Central memory CD8-positive, alpha-beta T cell (primary cell): Measurements from ENCODE around the gene ANKS1A.
"Not testable (repeated sequence)": the region's sequence is repeated elsewhere in the genome, so short reads cannot be mapped to it uniquely, and the experiment has no call there.

Source experiments
- ATAC-seq: fragments of 150-1000 bp; cut with Tn5 transposase; replicated peaks from 2 replicates; pipeline ENCODE4 v1.10.0; 2022; ENCODE audit warnings: mild to moderate bottlenecking, moderate FRiP score, moderate number of reproducible peaks; ENCODE audit not compliant: poor library complexity, severe bottlenecking; ENCODE audit errors: extremely low read depth
- DNase-seq, 2 donors: peaks; one replicate each; pipeline ENCODE4 v3.0.0; 2021; ENCODE audit warnings: low spot score in 2 of 2
- H3K27ac Mint-ChIP-seq: one replicate; pipeline ENCODE4 v1.8.0; 2022; ENCODE audit warnings: low read depth, mild to moderate bottlenecking, moderate library complexity, mixed read lengths
- H3K27me3 Mint-ChIP-seq: one replicate; pipeline ENCODE4 v1.8.0; 2022; ENCODE audit warnings: mixed read lengths
- H3K36me3 Mint-ChIP-seq: one replicate; pipeline ENCODE4 v1.8.0; 2022; ENCODE audit warnings: mild to moderate bottlenecking, moderate library complexity, mixed read lengths; ENCODE audit not compliant: insufficient read depth
- H3K4me1 Mint-ChIP-seq: one replicate; pipeline ENCODE4 v1.8.0; 2022; ENCODE audit warnings: mixed read lengths
- H3K4me3 Mint-ChIP-seq: one replicate; pipeline ENCODE4 v1.8.0; 2022; ENCODE audit warnings: mild to moderate bottlenecking, moderate library complexity, mixed read lengths
- H3K9me3 Mint-ChIP-seq: one replicate; pipeline ENCODE4 v1.8.0; 2022; ENCODE audit warnings: mixed read lengths

Gene ANKS1A

DNA sequence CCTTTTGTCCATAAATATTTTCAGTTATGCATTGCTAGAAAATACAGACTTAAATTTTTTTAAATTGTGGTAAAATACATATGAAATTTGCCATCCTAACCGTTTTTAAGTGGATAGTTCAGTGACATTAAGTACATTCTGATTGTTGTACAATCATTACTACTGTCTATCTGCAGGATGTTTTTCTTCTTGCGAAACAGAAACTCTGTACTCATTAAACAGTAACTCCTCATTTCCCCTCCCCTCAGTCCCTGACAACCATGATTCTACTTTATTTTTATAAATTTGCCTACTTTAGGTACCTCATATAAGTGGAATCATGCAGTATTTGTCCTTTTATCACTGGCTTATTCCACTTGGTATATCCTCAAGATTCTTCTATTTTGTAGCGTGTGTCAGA lies 22.5 kb upstream of the ANKS1A start:
- no peak overlapping the region for H3K4me3 Mint-ChIP-seq
- DNase-seq (no peak), ATAC-seq (no peak)
- no peak overlapping the region for H3K27ac Mint-ChIP-seq
- H3K4me1 Mint-ChIP-seq = no peaks in the 10 kb centered on the region
- H3K9me3 Mint-ChIP-seq = no peaks in the 10 kb centered on the region
- peaks cover 29% of the 10 kb centered on the region for H3K36me3 Mint-ChIP-seq
- H3K27me3 Mint-ChIP-seq = no peaks in the 10 kb centered on the region

DNA sequence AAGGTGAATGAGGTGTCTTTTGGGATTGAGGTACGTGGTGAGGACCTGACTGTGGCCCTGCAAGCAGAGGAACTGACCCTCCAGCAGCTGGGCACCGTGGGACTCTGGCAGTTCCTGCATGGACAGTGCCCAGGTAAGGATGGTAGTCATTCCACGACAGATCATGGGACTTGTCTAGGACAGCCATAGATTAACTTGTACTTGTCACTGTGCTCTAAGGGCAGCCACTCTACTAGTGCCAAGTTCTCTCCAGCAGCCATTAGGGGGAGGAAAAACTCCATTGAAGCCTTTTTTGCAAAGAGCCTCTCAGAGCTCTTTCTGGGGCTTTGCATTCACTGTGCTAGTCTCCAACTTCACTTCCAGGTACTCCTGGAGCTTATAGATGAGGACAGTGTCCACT lies 21.6 kb upstream of the ANKS1A start:
- no peaks in the 10 kb centered on the region for H3K27me3 Mint-ChIP-seq
- no peaks in the 10 kb centered on the region for H3K9me3 Mint-ChIP-seq
- H3K36me3 Mint-ChIP-seq = peaks cover 31% of the 10 kb centered on the region
- no peaks in the 10 kb centered on the region for H3K4me1 Mint-ChIP-seq
- no peak overlapping the region for H3K27ac Mint-ChIP-seq
- no peak overlapping the region for H3K4me3 Mint-ChIP-seq
- ATAC-seq (no peak), DNase-seq (no peak)

DNA sequence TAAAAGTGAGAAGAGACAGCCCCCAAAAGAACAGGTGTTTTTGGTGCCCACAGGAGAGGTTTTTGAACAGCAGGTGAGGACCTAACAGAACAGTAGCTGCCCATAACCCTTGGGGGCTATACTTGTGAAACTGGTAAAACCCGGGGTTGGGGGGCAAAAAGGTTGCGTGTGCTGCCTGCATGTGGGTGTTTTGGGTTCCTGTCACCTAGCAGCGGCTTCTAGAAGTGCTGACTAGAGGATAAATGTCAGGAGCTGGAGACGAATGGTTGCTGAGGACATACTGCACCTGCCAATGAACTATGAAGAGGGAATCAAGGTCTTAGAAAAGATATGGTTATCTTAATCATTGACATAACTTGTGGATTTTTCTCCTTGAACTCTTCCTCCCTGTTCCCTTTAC lies 17.2 kb upstream of the ANKS1A start:
- no peak for ATAC-seq

DNA sequence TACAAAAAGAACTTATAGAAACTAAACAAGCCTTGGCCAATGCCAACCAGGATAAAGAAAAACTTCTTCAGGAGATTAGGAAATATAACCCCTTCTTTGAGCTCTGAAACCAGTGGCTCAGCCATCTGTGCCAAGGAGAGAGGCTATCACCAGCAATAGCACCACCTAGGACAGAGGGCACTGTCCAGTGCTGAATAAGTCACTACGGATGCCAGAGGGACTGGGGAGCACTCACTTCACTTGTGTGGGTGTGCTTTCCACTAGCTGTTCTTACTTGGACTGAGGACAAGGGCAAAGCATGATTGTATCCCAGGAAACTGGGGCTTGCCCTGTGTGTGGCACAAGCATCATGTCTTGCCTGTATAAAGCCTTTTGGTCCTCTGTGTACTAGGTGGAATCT lies 16.7 kb upstream of the ANKS1A start:
- Mint-ChIP-seq H3K4me1 (peaks cover 5% of the 10 kb centered on the region), H3K4me3 (no peak overlapping the region), H3K9me3 (no peaks in the 10 kb centered on the region), H3K27me3 (no peaks in the 10 kb centered on the region), H3K36me3 (peaks cover 34% of the 10 kb centered on the region), H3K27ac (no peak overlapping the region)
- ATAC-seq (no peak), DNase-seq (no peak)

More for the DNA sequence above, 17.2 kb upstream of the ANKS1A start:
- peaks cover 5% of the 10 kb centered on the region for H3K4me1 Mint-ChIP-seq
- H3K36me3 Mint-ChIP-seq = peaks cover 31% of the 10 kb centered on the region
- no peak overlapping the region for H3K27ac Mint-ChIP-seq
- H3K27me3 Mint-ChIP-seq = no peaks in the 10 kb centered on the region
- no peaks in the 10 kb centered on the region for H3K9me3 Mint-ChIP-seq
- H3K4me3 Mint-ChIP-seq = no peak overlapping the region
- DNase-seq = no peak

DNA sequence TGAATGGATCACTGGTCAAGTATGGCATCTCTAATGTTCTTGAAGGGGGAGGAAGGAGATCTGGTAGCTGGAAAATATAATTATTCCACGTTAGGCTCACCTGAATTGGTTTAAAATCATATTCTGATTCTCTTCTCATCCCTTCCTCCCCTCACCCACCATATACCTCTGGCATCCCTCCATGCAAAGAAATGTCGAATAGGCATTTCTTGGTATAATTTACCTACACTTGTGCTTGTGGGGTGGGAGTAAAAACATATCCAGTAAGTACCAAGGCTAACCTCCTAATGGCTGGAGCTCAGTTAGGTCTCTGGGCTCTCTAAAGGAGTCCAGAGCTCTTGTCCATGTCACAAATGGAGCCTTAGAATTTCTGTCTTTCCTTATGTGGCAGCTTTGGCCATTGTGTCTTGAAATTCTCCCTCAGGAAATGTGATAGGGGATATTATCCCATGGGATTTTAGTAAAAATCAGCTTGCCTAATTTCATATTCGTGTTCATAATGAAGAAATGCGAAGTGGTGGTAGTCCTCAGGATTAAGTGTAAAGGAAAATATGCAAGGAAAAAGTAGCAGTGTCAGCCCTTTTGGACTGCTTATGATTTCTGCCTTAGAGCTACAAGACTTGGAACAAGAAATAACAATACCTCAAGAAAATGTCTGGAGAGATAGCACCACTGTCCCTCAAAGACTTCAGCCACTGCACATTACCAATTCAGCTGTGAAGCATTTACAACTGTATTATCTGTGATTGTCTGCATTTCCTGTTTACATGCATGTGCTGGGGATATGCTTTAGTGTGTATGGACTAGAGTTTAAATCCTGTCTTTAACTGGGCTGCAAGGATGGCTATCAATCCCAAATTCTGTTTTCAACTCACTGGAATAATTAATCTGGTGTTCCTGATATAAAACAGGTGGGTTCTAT lies 13.5 kb upstream of the ANKS1A start:
- Mint-ChIP-seq H3K27me3 (no peaks in the 10 kb centered on the region), H3K36me3 (peaks cover 42% of the 10 kb centered on the region), H3K27ac (no peak overlapping the region), H3K4me3 (no peak overlapping the region), H3K4me1 (peaks cover 5% of the 10 kb centered on the region), H3K9me3 (no peaks in the 10 kb centered on the region)
- no peak for ATAC-seq
- no peak for DNase-seq

DNA sequence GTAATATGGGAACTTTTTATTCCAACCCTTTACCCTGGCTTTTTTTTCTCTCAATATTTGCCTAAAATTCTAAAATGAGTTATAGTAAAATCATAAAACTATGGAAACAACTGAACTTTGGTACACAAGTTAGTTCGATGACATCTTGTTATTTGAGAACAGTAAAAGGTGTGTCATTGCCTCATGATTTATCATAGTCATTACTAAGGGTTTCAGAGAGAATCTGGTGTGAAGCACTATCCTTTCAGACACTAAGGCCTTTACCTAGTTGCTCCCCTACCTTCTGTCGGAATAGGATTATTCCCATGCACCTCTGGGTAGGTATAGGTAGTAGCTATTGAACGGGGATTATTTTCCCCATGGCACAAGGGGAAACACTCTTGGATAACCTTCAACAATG lies 12.6 kb upstream of the ANKS1A start:
- peaks cover 5% of the 10 kb centered on the region for H3K4me1 Mint-ChIP-seq
- no peak for ATAC-seq
- DNase-seq = no peak
- H3K9me3 Mint-ChIP-seq = no peaks in the 10 kb centered on the region
- H3K27ac Mint-ChIP-seq = no peak overlapping the region
- no peaks in the 10 kb centered on the region for H3K27me3 Mint-ChIP-seq
- peaks cover 41% of the 10 kb centered on the region for H3K36me3 Mint-ChIP-seq
- H3K4me3 Mint-ChIP-seq = no peak overlapping the region

DNA sequence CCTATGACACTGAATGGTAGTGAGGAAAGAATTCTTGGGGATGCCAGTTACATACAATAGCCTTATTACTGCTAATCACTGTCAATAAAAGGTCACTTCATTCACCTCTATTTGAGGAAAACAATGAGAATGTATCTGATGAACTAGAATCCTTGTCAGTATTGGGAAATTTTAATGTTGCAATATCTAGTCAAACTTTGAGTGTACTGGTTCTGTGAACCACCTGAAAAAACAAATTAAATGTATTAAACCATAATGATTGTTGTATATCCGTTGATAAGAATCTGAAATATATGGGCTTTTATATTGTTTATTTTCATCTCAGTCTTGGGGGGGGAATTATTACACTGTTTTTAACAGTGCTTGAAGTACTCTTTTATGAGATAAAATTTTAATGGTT lies 11.8 kb upstream of the ANKS1A start:
- ATAC-seq (no peak), DNase-seq (no peak)
- H3K27me3 Mint-ChIP-seq = no peaks in the 10 kb centered on the region
- peaks cover 5% of the 10 kb centered on the region for H3K4me1 Mint-ChIP-seq
- H3K4me3 Mint-ChIP-seq = no peak overlapping the region
- no peaks in the 10 kb centered on the region for H3K9me3 Mint-ChIP-seq
- H3K36me3 Mint-ChIP-seq = peaks cover 42% of the 10 kb centered on the region
- no peak overlapping the region for H3K27ac Mint-ChIP-seq

DNA sequence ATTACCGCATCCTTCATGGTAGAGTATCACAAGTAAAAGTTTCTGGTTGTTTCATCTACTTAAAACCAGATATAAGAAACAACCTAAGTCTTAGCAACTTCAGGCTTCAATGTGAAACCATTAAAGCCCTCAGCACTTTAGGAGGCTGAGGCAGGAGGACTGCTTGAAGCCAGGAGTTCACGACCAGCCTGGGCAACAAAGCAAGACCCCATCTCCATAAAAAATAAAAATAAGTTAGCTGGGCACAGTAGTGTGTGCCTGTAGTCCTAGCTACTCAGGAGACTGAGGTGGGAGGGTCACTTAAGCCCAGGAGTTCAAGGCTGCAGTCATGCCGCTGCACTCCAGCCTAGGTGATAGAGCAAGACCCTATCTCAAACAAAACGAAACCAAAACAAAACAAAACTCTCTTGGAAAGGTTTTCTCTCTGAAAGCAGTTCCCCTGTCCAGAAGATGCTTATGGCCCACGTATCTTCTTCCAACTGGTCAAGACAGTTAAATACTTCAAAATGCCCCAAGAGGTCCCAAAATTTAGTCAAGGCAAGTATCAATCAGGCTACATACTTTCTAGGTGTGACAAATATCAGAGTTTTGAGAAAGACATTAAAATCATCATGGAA lies 11.1 kb upstream of the ANKS1A start:
- Mint-ChIP-seq H3K4me3 (no peak overlapping the region), H3K9me3 (no peaks in the 10 kb centered on the region), H3K36me3 (peaks cover 47% of the 10 kb centered on the region), H3K4me1 (peaks cover 5% of the 10 kb centered on the region), H3K27ac (peak overlapping the region; percentile 69), H3K27me3 (no peaks in the 10 kb centered on the region)
- DNase-seq (no peak), ATAC-seq (no peak)

DNA sequence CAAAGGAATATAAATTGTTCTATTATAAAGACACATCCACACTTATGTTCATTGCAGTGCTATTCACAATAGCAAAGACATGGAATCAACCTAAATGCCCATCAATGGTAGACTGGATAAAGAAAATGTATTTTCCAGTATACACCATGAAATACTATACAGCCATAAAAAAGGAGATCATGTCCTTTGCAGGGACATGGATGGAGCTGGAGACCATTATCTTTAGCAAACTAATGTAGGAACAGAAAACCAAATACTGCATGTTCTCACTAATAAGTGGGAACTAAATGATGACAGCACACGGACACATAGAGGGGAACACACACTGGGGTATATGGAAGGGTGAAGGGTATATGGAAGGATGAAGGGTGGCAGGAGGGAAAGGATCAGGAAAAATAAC lies 5.0 kb upstream of the ANKS1A start:
- H3K4me1 Mint-ChIP-seq = peaks cover 34% of the 10 kb centered on the region
- not testable (repeated sequence) for H3K27me3 Mint-ChIP-seq, H3K9me3 Mint-ChIP-seq, DNase-seq, ATAC-seq, H3K4me3 Mint-ChIP-seq
- peak overlapping the region; percentile 30 for H3K27ac Mint-ChIP-seq
- peaks cover 54% of the 10 kb centered on the region for H3K36me3 Mint-ChIP-seq

DNA sequence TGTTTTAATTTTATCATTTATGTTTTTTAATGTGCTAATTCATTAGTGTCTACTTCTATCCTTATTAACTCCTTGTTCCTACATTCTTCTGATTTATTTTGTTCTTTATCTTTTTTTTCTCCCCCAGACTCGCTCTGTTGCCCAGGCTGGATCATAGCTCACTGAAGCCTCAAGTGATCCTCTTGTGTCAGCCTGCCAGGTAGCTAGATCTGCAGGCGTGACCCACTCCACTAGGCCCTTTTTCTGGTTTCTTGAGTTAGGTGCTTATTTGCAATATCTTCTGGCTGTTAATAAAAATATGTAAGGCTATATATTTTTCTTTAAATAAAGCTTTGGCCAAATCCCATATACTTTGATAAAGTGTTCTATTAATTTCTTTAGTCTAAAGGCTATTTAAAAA lies 4.1 kb upstream of the ANKS1A start:
- H3K4me1 Mint-ChIP-seq = peaks cover 38% of the 10 kb centered on the region
- H3K36me3 Mint-ChIP-seq = peaks cover 48% of the 10 kb centered on the region
- no peaks in the 10 kb centered on the region for H3K27me3 Mint-ChIP-seq
- no peak for DNase-seq
- peak overlapping the region; percentile 48 for H3K27ac Mint-ChIP-seq
- H3K9me3 Mint-ChIP-seq = no peaks in the 10 kb centered on the region
- H3K4me3 Mint-ChIP-seq = no peak overlapping the region
- no peak for ATAC-seq

DNA sequence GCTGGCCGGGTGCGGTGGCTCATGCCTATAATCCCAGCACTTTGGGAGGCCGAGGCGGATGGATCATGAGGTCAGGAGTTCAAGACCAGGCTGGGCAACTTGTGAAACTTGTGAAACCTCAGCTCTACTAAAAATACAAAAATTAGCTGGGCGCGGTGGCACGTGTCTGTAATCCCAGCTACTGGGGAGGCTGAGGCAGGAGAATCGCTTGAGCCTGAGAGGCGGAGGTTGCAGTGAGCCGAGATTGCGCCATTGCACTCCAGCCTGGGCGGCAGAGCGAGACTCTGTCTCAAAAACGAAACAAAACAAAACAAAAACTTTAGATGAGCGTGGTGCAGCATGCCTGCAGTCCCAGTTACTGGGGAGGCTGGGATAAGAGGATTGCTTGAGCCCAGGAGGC lies 3.2 kb upstream of the ANKS1A start:
- DNase-seq, H3K9me3 Mint-ChIP-seq, ATAC-seq, H3K27me3 Mint-ChIP-seq, H3K27ac Mint-ChIP-seq: not testable (repeated sequence)
- H3K4me3 Mint-ChIP-seq = peak overlapping the region; percentile 23
- H3K36me3 Mint-ChIP-seq = peaks cover 50% of the 10 kb centered on the region
- H3K4me1 Mint-ChIP-seq = peaks cover 47% of the 10 kb centered on the region

DNA sequence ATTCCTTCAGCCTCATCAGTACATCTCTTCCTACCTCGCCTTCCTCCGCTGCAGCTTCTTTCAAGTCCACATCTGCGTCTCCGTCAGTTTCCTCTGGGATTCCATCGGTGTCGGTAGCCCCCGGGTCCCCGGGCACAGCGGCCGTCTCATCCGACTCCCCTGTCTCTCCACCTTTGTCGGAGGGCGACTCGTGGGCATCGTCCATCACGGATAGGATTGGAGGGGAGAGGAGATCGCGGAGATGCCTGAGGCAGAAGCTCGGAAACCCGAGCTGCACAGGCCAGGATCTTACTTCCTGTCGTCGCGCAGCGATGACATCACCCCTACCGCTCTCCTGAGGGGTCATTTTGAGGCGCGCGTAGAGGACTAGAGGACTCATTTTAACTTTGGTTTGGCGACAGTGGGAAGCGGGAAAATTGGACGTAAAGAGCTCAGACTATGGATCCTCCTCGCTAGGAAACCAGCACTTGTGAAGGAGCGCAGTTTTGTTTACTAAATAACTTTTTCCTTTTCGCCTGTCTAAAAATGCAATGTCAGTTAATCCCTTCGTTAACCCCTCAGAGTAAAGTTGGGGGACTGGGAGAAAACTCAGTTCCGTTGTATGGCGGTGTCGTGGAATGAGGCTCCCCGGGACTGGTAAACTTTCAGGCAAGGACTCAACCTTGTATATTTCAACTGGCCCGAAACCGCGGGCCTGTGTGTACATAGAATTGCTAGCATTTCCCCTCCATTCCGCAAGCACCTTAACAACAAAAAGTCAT lies 1.1 kb upstream of the ANKS1A start, which contains the start of gene TAF11:
Gene TAF11, minus strand, starts transcription at position 290 of the 761 bp plus-strand sequence. Its CDS starts 85 bp downstream, at position 205.
- Mint-ChIP-seq H3K27ac (peak within 1 kb of the TSS; percentile 100), H3K27me3 (no peaks in the 10 kb centered on the region), H3K4me1 (peaks cover 57% of the 10 kb centered on the region), H3K4me3 (peak within 1 kb of the TSS; percentile 100), H3K9me3 (no peaks in the 10 kb centered on the region), H3K36me3 (peaks cover 42% of the 10 kb centered on the region)
- ATAC-seq (peak; percentile 76), DNase-seq (peak; percentile 77 to 84)
